ENCODE measurements around the gene TRDN.
"Not testable (repeated sequence)": the region's sequence is repeated elsewhere in the genome, so short reads cannot be mapped to it uniquely, and the experiment has no call there.

The TRDN gene

GRCh38 chr6:123632641-123633040 is 4.1 kb downstream of the TRDN start:
- DNase-seq (ENCODE audit: low read depth), result no peak

GRCh38 chr6:123629258-123629941 is 7.3 kb downstream of the TRDN start:
- DNase-seq (ENCODE audit: low read depth), result no peak

DNA sequence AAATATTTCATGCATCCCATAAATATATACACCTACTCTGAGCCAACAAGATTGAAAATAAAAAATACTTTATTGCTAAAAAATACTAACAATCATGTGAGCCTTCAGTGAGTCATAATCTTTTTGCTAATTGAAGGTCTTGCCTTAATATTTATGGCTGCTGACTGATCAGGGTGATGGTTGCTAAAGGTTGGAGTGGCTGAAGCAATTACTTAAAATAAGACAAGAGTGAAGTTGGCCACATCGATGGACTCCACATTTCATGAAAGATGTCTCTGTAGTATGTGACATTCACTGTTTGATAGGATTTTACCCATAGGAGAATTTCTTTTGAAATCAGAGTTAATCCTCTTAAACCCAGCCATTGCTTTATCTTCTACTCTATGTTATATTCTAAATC is 11.1 kb downstream of the TRDN start:
- DNase-seq (ENCODE audit: low read depth), result no peak

DNA sequence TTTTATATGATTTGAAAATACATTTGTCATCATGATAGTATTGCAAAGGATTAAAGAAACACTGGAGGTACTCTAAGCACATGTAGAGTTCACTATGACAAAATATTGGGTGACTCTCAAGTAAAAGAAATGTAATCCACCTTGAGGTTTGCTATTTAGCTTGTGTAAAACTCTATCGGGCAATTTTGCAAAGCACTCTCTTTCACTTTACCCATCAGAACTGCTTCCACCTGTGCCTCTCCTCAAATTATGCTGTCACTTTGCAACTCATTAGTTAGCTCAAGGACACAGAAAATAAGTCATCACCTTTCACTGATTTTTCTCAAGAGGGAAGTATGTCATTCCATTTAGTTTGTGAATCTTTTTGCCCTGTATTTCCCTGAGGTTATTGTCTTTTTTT is 14.0 kb downstream of the TRDN start:
- no peak for DNase-seq (ENCODE audit: low read depth)

DNA sequence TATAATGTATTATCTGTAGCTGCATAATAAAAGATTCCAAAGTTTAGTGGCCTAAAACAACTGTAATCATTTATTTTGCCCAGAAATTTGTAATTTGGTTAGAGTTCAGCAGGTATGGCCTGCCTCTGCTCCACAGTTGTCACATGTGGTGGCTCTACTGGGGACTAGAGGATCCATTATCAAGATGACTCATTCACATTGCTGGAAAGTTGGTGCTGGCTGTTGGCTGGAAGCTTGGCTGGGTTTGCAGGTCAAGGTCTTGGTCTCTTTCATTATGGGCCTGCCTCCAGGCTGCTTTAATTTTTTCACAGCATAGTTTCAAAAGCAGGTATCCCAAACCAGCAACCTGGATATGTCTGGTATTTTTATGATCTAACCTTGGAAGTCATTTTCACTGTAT is 17.6 kb downstream of the TRDN start:
- DNase-seq (ENCODE audit: low read depth), result no peak

DNA sequence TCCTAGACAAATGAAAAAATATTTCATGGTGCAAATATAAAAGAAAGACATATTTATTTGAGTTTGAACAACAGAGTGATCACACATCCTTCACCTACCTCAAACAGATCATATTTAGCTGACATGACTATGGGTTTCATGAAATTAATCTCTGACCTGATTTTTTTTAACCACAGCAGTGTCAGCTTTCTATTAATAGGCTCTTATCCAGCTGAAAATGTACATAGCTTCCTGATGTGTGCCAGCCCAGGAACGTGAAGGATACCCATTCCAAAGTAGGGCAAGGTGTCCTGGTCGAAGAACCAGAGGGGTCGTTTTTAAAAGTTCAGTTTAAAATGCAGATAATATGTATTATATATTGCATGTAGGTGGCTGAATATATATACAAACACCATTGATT is 19.8 kb downstream of the TRDN start:
- DNase-seq (ENCODE audit: low read depth), result no peak

DNA sequence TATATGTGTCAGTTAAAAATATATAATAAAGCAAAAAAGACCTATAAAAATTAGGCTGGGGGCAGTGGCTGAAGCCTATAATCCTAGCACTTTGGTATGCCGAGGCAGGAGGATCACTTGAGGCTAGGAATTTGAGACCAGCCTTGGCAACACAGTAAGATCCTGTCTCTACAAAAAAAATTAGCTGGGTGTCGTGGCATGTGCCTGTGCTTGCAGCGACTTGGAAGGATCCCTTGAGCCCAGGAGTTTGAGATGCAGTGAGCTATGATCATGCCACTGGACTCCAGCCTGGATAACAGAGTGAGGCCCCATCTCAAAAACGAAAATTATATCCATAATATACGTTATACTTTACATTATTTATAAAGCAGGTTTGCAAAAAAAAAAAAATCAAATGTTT is 20.7 kb downstream of the TRDN start:
- DNase-seq (ENCODE audit: low read depth), result no peak

DNA sequence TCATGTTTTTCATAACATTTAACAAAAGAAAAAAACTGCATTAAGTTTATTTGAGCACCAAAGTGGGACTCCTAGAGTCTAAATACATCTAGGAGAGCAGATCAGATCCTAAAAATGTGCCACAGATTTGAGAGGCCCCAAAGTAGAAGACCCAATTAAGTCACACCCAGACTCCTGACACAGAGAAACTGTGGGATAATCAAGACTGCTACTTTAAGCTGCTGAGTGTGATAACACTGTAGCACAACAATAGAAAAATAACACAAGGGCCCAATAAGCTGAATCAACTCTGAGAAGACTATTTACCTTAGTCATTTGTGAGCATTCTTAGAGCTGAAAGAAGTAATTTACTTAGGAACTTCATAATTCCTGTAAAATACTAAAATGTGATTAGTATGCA is 26.0 kb downstream of the TRDN start:
- DNase-seq (ENCODE audit: low read depth), result no peak

GRCh38 chr6:123604067-123604466 is 32.7 kb downstream of the TRDN start:
- no peak for DNase-seq (ENCODE audit: low read depth)

DNA sequence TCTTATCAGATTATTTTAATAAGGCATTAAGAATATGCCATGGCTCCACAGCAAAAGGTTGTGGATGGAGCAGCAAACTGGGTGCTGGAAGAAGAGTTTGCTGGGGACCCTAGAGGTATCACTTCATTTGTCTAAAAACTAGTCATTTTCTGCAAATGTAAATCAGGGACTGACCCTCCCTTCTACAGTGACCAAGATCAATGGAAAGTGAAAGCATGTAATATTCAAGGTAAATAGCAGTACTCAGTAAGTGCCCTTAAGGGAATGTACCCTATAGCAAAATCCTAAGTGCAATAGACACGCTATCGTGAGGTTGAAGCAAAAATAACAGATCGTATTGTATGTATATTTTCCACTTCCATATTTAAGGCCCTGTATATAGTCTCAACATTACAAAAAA is 38.7 kb downstream of the TRDN start:
- DNase-seq (ENCODE audit: low read depth), result no peak

GRCh38 chr6:123594776-123595175 is 42.0 kb downstream of the TRDN start:
- no peak for DNase-seq (ENCODE audit: low read depth)

GRCh38 chr6:123592426-123592825 is 44.3 kb downstream of the TRDN start:
- no peak for DNase-seq (ENCODE audit: low read depth)

GRCh38 chr6:123589973-123590372 is 46.8 kb downstream of the TRDN start:
- DNase-seq (ENCODE audit: low read depth), result no peak

DNA sequence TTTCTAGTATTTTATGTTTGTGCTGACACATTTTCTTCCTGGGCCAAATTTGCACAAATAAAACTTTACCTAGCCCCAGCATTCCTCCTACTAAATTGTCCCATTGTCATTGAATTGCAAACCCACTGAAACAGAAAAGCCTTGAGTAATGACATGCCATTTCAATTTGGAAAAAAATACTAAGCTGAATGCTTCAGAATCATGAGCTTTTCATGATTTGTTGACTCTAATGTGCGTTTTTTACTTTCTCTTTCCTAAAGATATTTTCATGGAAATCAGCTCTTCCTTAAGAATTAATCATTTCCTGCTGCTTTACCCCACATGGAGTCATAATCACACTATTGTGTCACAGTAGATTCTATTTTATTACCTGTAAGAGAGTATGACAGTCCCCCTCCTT is 47.4 kb downstream of the TRDN start:
- DNase-seq (ENCODE audit: low read depth), result no peak

DNA sequence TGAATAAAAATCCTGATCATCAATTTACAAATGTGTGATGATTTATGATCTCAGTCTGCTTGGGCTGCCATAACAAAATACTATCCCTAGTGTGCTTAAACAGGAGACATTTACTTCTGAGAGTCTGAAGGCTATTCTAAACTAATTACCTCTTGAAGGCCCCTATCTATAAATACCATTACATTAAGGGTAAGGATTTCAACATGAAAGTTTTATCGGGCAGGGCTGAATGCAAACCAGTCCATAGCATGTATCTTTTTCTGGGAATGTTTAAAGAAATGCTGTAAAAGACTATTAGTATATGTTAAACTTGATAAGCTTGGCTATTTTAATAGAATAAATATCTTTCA is 48.2 kb downstream of the TRDN start:
- DNase-seq (ENCODE audit: low read depth), result no peak

DNA sequence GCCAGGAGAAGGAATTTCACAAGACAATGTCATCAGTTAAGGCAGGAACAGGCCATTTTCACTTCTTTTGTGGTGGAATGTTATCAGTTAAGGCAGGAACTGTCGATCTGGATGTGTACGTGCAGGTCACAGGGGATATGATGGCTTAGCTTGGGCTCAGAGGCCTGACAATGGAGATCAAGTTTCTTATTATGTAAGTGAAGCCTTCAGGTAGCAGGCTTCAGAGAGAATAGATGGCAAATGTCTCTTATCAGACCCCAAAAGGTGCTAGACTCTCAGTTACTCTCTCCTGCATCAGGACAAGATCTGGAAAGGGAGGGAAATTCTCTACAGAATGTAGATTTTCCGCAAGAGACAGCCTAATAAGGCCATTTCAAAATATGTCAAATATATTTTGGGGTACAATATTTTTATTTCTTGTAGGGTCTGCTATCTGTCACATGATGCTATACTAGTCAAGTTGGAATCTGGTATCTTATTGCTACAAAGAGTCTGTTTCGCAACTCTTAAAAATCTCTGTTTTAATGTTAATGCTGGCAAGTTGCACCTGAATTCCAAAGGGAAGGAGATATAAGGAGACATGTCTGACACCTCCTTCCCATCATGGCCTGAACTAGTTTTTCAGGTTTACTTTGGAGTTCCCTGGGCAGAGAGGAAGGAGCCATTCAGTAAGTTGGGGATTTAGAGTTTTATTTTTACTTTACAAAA is 48.8 kb downstream of the TRDN start:
- DNase-seq (ENCODE audit: low read depth), result no peak

GRCh38 chr6:123587407-123587806 is 49.3 kb downstream of the TRDN start:
- DNase-seq (ENCODE audit: low read depth), result not testable (repeated sequence)

- no peak for DNase-seq (ENCODE audit: low read depth)
Measured at GRCh38 chr6:123580331-123580730, 56.4 kb downstream of the TRDN start.

DNA sequence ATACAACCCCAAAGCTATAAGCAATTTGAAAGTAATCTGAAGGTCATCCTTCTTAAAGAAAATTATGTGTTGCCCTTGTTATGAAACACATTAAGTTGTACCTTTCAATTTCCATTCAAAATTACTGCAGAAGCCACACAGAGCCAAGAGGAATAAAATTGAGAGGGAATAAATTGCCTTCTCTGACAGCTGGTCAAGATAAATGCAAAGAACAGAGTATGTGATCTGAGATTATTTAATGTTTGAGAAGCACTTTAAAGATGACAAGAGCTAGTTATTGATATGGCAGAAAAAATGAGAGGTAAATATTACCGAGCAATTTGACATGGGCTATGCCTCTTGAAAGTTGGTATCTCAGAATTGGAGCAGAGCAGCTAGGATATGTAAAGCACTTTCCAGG is 61.6 kb downstream of the TRDN start:
- DNase-seq (ENCODE audit: low read depth), result no peak

DNA sequence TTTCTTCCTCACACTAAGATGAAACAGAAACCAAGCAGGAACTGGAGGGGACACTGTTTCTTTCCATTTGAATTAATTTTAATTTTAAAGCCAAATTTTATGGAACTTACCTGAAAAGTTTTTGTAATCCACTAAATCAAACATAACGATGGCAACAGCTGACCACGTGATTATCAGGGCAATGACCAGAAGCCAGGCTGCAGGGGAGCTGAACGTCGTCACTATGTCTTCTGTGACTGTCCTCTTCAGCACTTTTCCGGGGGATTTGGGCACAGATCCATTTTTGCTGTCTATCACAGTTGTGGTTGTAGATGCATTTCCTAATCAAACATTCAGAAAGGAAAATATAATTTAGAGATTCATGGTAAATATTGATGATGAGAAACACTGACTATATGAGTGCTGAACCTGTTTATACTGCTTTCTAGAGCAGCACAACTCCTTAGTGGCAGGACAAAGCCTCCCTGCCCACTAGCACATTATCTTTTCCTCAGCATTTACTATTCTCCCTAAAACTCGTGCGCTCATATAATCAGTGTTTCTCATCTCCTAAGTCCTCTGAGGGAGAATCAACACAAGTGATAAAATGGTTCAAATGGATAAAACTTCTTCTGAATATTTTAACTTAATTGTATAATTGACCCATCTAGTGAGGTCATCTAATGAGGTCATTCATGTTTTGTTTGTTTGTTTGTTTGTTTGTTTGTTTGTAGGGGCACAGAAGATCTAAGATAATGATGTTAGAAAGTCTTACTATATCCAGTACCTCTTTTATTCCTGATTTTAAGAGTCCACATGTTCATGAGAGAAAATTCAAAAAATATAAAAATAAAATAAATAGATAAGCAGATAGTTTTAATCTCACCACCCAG is 65.7 kb downstream of the TRDN start:
- no peak for DNase-seq (ENCODE audit: low read depth)

DNA sequence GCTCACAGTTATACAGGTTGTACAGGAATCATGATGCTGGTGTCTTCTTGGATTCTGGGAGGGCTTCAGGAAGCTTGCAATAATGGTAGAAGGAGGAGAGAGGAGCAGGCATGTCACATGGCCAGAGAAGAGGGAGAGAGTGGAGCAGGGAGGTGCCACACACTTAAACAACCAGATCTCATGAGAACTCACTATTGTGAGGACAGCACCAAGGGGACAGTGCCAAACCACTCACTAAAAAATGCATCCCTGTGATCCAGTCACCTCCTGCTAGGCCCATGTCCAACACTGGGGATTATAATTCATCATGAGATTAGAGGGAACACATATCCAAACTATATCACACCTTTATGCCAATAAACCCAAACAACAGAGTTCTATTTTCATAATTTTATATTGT is 67.2 kb downstream of the TRDN start:
- no peak for DNase-seq (ENCODE audit: low read depth)

- no peak for DNase-seq (ENCODE audit: low read depth)
Measured at GRCh38 chr6:123565529-123565928, 71.2 kb downstream of the TRDN start.

- DNase-seq (ENCODE audit: low read depth), result no peak
Measured at GRCh38 chr6:123564361-123564760, 72.4 kb downstream of the TRDN start.

All from stimulated activated CD8-positive, alpha-beta memory T cell treated with anti-CD3 and anti-CD28 coated beads, Interleukin-15, amount 100 ng/mL, for 24 hours (primary cell).